HL-60 (cell line): Measurements from ENCODE around the gene SPNS2.

Source experiments
- DNase-seq, 2 experiments: peaks; one replicate each; pipeline ENCODE4 v3.0.0-alpha.2; 2010 to 2020; ENCODE audit warnings: low read depth in 1 of 2, low spot score in 1 of 2
- H3K27ac ChIP-seq: fragments of 250-450 bp; sonication (Bioruptor Pico); replicated peaks from 2 replicates; pipeline ENCODE4 v1.5.1; 2020; ENCODE audit warnings: mild to moderate bottlenecking, moderate library complexity
- H3K27me3 ChIP-seq: fragments of 250-450 bp; sonication (Bioruptor Pico); 2 replicates; pipeline ENCODE4 v1.5.1; 2021; ENCODE audit warnings: mild to moderate bottlenecking, moderate library complexity; ENCODE audit not compliant: insufficient read depth, poor library complexity, severe bottlenecking
- H3K4me3 ChIP-seq: replicated peaks from 2 replicates; pipeline ENCODE4 v1.5.1; 2011; ENCODE audit warnings: mild to moderate bottlenecking, control low read depth, low read length; ENCODE audit not compliant: insufficient read depth
- GABPA ChIP-seq: IDR thresholded peaks from 2 replicates; pipeline ENCODE4 v1.6.1; 2012; ENCODE audit warnings: low read depth
- POLR2AphosphoS5 ChIP-seq: IDR thresholded peaks from 2 replicates; pipeline ENCODE4 v1.6.1; 2012; ENCODE audit warnings: low read depth
- SPI1 ChIP-seq: IDR thresholded peaks from 2 replicates; pipeline ENCODE4 v1.6.1; 2012; ENCODE audit warnings: low read depth, mild to moderate bottlenecking, borderline replicate concordance
- TF ChIP-seq, protein P1 (sequence below): IDR thresholded peaks from one replicate; pipeline ENCODE4 v1.5.1; 2011; ENCODE audit warnings: low read length, control low read depth, inconsistent platforms; ENCODE audit not compliant: insufficient read depth
- TF ChIP-seq, protein P2 (sequence below): IDR thresholded peaks from 2 replicates; pipeline ENCODE4 v1.6.1; 2012; ENCODE audit warnings: low read depth; ENCODE audit not compliant: insufficient replicate concordance

SPNS2 gene

DNA sequence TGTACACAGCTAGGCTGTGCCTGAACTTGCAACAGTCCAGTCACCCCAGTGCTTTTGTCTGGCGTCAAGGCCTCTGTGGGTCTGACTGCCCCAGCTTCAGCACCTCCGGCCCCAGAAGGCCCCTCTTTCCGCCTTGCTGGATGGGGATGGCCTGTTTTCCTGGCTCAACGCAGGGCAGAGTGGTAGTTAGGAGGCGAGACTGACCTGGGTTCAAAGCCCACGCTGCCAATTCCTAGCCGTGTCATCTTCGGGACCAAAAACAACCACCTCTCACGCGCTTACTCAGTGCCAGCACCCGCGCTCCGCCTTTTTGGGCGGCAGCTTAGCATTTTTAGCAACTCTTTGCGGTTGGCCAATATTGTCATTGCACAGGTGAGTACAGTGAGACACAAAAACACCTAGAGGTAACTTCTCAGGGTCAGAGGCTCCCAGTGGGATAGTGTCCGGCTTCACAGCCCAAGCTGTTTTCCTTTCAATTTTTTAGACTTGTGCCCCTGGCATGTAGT, 51.9 kb downstream of the SPNS2 start:
- Histone ChIP-seq H3K27me3 (no peaks in the 10 kb centered on the region), H3K4me3 (no peak overlapping the region), H3K27ac (no peak overlapping the region)
- no peak for DNase-seq
- TF ChIP-seq, protein P1, sequence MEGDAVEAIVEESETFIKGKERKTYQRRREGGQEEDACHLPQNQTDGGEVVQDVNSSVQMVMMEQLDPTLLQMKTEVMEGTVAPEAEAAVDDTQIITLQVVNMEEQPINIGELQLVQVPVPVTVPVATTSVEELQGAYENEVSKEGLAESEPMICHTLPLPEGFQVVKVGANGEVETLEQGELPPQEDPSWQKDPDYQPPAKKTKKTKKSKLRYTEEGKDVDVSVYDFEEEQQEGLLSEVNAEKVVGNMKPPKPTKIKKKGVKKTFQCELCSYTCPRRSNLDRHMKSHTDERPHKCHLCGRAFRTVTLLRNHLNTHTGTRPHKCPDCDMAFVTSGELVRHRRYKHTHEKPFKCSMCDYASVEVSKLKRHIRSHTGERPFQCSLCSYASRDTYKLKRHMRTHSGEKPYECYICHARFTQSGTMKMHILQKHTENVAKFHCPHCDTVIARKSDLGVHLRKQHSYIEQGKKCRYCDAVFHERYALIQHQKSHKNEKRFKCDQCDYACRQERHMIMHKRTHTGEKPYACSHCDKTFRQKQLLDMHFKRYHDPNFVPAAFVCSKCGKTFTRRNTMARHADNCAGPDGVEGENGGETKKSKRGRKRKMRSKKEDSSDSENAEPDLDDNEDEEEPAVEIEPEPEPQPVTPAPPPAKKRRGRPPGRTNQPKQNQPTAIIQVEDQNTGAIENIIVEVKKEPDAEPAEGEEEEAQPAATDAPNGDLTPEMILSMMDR = no peak
- TF ChIP-seq, protein P2, sequence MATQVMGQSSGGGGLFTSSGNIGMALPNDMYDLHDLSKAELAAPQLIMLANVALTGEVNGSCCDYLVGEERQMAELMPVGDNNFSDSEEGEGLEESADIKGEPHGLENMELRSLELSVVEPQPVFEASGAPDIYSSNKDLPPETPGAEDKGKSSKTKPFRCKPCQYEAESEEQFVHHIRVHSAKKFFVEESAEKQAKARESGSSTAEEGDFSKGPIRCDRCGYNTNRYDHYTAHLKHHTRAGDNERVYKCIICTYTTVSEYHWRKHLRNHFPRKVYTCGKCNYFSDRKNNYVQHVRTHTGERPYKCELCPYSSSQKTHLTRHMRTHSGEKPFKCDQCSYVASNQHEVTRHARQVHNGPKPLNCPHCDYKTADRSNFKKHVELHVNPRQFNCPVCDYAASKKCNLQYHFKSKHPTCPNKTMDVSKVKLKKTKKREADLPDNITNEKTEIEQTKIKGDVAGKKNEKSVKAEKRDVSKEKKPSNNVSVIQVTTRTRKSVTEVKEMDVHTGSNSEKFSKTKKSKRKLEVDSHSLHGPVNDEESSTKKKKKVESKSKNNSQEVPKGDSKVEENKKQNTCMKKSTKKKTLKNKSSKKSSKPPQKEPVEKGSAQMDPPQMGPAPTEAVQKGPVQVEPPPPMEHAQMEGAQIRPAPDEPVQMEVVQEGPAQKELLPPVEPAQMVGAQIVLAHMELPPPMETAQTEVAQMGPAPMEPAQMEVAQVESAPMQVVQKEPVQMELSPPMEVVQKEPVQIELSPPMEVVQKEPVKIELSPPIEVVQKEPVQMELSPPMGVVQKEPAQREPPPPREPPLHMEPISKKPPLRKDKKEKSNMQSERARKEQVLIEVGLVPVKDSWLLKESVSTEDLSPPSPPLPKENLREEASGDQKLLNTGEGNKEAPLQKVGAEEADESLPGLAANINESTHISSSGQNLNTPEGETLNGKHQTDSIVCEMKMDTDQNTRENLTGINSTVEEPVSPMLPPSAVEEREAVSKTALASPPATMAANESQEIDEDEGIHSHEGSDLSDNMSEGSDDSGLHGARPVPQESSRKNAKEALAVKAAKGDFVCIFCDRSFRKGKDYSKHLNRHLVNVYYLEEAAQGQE = no peak
- no peak for TF ChIP-seq SPI1
- no peak for TF ChIP-seq GABPA
- no peak for TF ChIP-seq POLR2AphosphoS5

DNA sequence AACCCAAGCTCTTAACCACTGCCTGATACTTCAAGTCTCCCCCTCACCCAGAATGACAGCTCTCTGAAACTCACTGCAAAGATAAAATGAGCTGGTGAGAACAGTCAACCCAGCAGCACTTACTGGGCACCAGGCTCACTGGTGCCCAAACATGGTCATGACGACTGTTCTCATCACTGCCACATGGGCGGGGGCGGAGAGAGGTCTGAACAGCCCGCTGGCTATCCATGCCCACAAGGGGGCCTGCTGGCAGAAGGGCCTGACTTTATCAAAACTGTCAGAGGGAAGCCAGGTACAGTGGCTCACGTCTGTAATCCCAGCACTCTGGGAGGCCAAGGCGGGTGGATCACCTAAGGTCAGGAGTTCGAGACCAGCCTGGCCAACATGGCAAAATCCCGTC, 52.5 kb downstream of the SPNS2 start:
- Histone ChIP-seq H3K27me3 (no peaks in the 10 kb centered on the region), H3K27ac (no peak overlapping the region), H3K4me3 (no peak overlapping the region)
- no peak for TF ChIP-seq GABPA
- no peak for TF ChIP-seq SPI1
- DNase-seq = peak in 1 of 2 experiments; percentile 29

DNA sequence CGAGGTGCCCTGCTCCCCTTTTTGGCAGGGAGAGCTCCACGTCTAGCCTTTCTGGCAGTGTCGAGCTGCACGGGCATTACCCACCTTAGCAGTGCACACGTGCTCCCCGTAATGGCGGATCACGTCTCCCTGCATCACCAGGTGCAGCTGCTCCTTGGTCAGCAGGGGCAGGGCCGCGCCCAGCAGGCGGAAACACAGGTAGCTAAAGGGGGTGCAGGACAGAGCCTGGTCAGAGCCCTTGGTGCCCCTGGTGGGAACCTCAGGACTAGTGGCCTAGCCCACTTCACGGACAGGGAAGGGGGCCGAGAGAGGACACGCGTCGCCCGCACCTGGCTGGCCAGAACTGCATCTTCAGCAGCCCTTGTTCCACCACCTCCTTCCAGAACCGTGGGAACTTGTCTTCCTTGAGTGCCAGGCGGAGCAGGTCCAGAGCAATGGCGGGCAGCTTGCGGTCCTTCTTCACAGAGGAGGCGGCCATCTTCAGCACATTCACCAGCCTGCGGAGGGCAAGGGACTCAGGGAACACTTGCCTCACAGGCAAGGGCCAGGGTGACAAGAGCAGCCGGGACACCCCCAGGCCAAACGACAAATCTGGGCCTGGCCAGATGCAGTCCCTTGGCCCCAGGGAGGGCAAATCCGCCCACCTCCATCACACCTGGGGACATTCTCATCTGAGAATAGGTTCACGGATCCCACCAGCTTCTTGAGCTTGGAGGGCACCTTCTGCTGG, 53.3 kb downstream of the SPNS2 start:
- TF ChIP-seq, protein P2 = no peak
- TF ChIP-seq, protein P1 = no peak
- TF ChIP-seq SPI1 = no peak
- no peak for TF ChIP-seq POLR2AphosphoS5
- TF ChIP-seq GABPA = no peak
- no peaks in the 10 kb centered on the region for H3K27me3 ChIP-seq
- H3K27ac ChIP-seq = no peak overlapping the region
- no peak for DNase-seq
- no peak overlapping the region for H3K4me3 ChIP-seq

DNA sequence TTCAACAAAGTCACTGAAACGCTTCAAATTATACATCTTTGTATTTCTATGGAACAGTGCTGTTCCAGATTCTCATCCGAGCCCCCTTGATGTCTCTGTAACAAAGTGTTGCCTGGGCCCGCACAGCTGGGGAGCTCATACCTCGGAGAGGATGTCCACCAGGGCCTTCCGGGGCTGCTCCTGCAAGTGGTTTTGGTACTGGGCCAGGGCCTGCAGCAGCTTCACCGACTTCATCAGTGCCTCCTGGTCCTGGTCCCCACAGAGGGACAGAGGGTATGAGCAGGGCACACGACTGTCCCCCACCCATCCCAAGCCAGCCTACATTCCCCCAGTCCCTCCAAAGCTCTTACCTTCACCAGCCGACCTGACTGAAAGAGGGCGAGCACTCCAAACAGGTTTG, 55.0 kb downstream of the SPNS2 start:
- Histone ChIP-seq H3K27ac (no peak overlapping the region; the same call in 1 of the 2 replicates), H3K27me3 (no peaks in the 10 kb centered on the region), H3K4me3 (peak overlapping the region; percentile 89)
- TF ChIP-seq POLR2AphosphoS5 (no peak), GABPA (no peak)
- TF ChIP-seq, protein P2 = no peak
- no peak for DNase-seq
